B cell (primary cell): ENCODE measurements around the gene MCUB. TPM values are rescaled to one million over a fixed set of nuclear protein-coding genes. Genes with fewer than 3 reads are reported as not detected.
"Not testable (repeated sequence)": the region's sequence is repeated elsewhere in the genome, so short reads cannot be mapped to it uniquely, and the experiment has no call there.

Experiments
- ATAC-seq: fragments of 200-7000 bp; cut with Tn5 transposase; one replicate; pipeline ENCODE4 v1.10.0; 2021; ENCODE audit warnings: low read depth, mild to moderate bottlenecking, moderate number of reproducible peaks, moderate library complexity
- CTCF ChIA-PET: fragments of 350-600 bp; sonication (Branson Sonifier 250); formaldehyde crosslinking; loops from one replicate; lab custom pipeline; 2021; ENCODE audit warnings: antibody characterized with exemption, inconsistent platforms; lab: Charles Lee
- POLR2A ChIA-PET: fragments of 350-600 bp; sonication (Branson Sonifier 250); formaldehyde crosslinking; loops from one replicate; lab custom pipeline; 2021; ENCODE audit warnings: antibody characterized with exemption; lab: Charles Lee
- DNase-seq: peaks from one replicate; pipeline ENCODE4 v3.0.0; 2013
- H2AFZ ChIP-seq: 2 replicates; pipeline ENCODE4 v1.6.1; 2012; ENCODE audit warnings: mild to moderate bottlenecking, low read depth, low read length; ENCODE audit not compliant: insufficient read depth, poor library complexity, severe bottlenecking
- H3K27ac ChIP-seq, 2 donors: 1 replicate in 1 of 2; 2 replicates in 1 of 2; pipeline ENCODE4 v1.5.1; 2012 to 2013; ENCODE audit warnings: low read length in 2 of 2, mild to moderate bottlenecking in 2 of 2, moderate library complexity in 1 of 2
- H3K27me3 ChIP-seq, 4 experiments: fragments of 200-600 bp in 1 of 4; sonication (generic) in 1 of 4; replicated peaks in 1 of 4; 1 replicate in 2 of 4; 2 replicates in 2 of 4; pipeline versions ENCODE4 v1.6.1 to v1.7.0; 2013 to 2016; ENCODE audit warnings: low read length in 3 of 4, mild to moderate bottlenecking in 2 of 4, mixed read lengths in 1 of 4, moderate library complexity in 1 of 4; ENCODE audit not compliant: insufficient read depth in 4 of 4, control insufficient read depth in 3 of 4; ENCODE audit errors: control extremely low read depth in 1 of 4
- H3K36me3 ChIP-seq, 2 experiments: replicated peaks in 1 of 2; 1 replicate in 1 of 2; 2 replicates in 1 of 2; pipeline versions ENCODE4 v1.6.1 to v1.7.1; 2013; ENCODE audit warnings: low read length in 1 of 2; ENCODE audit not compliant: insufficient read depth in 2 of 2, control insufficient read depth in 1 of 2; ENCODE audit errors: control extremely low read depth in 1 of 2, extremely low read depth in 1 of 2
- H3K4me1 ChIP-seq, 2 donors: fragments of 200-600 bp in 1 of 2; sonication (generic) in 1 of 2; 1 replicate in 1 of 2; 2 replicates in 1 of 2; pipeline versions ENCODE4 v1.5.1 to v1.6.1; 2013 to 2017; ENCODE audit warnings: low read length in 2 of 2; ENCODE audit not compliant: control insufficient read depth in 2 of 2, insufficient read depth in 2 of 2
- H3K4me2 ChIP-seq: replicated peaks from 2 replicates; pipeline ENCODE3; 2012; ENCODE audit warnings: mild to moderate bottlenecking, low read depth, low read length; ENCODE audit not compliant: poor library complexity, severe bottlenecking
- H3K4me3 ChIP-seq, 5 experiments: fragments of 200-600 bp in 1 of 5; sonication (generic) in 1 of 5; 1 replicate in 3 of 5; 2 replicates in 2 of 5; pipeline versions ENCODE4 v1.5.1 to v1.7.0; 2011 to 2016; ENCODE audit warnings: low read length in 4 of 5, mild to moderate bottlenecking in 4 of 5, low read depth in 2 of 5, control low read depth in 1 of 5, moderate library complexity in 1 of 5; ENCODE audit not compliant: insufficient read depth in 1 of 5; ENCODE audit errors: control extremely low read depth in 1 of 5, extremely low read depth in 1 of 5
- H3K79me2 ChIP-seq: fragments of 200-600 bp; sonication (generic); one replicate; pipeline ENCODE4 v1.6.0; 2016; ENCODE audit warnings: low read length; ENCODE audit not compliant: control insufficient read depth, insufficient read depth
- H3K9ac ChIP-seq: fragments of 200-600 bp; sonication (generic); 2 replicates; pipeline ENCODE4 v1.6.1; 2017; ENCODE audit warnings: mild to moderate bottlenecking, low read length, moderate library complexity
- H3K9me3 ChIP-seq, 3 donors: one replicate each; pipeline versions ENCODE4 v1.6.1 to v1.7.1; 2013; ENCODE audit warnings: low read length in 2 of 3; ENCODE audit not compliant: control insufficient read depth in 2 of 3, insufficient read depth in 1 of 3; ENCODE audit errors: control extremely low read depth in 1 of 3
- H4K20me1 ChIP-seq: 2 replicates; pipeline ENCODE4 v1.6.0; 2012; ENCODE audit warnings: mild to moderate bottlenecking, low read length; ENCODE audit not compliant: insufficient read depth, control insufficient read depth, poor library complexity, severe bottlenecking
- H3K27ac Mint-ChIP-seq: one replicate; pipeline ENCODE4 v1.8.0; 2021; ENCODE audit warnings: mixed read lengths
- H3K27me3 Mint-ChIP-seq: one replicate; pipeline ENCODE4 v1.8.0; 2021; ENCODE audit warnings: mixed read lengths
- H3K4me1 Mint-ChIP-seq: one replicate; pipeline ENCODE4 v1.8.0; 2021; ENCODE audit warnings: mixed read lengths
- H3K4me3 Mint-ChIP-seq: one replicate; pipeline ENCODE4 v1.8.0; 2021; ENCODE audit warnings: mixed read lengths
- H3K9me3 Mint-ChIP-seq: one replicate; pipeline ENCODE4 v1.8.0; 2022; ENCODE audit warnings: mixed read lengths; ENCODE audit not compliant: insufficient read depth
- CTCF ChIP-seq: fragments of 200-600 bp; IDR thresholded peaks from one replicate; pipeline ENCODE4 v1.8.0; 2022; ENCODE audit warnings: antibody characterized with exemption, mild to moderate bottlenecking
- EZH2 ChIP-seq: IDR thresholded peaks from 2 replicates; pipeline ENCODE4 v1.6.1; 2012; ENCODE audit warnings: borderline replicate concordance, low read depth, mild to moderate bottlenecking, moderate library complexity, low read length; ENCODE audit not compliant: insufficient read depth, poor library complexity, severe bottlenecking
- WGBS: methylation state at CpG from one replicate; pipeline ENCODE4 v1.1.5; 2013; ENCODE audit warnings: missing lambda C conversion rate; ENCODE audit not compliant: insufficient coverage; 5-methylcytosine and 5-hydroxymethylcytosine counted together
- intact Hi-C: fragments of 100-400 bp; cut with micrococcal nuclease; formaldehyde crosslinking; loops from one replicate; pipeline ENCODE4 v1.10.0; 2022
- polyA plus RNA-seq: library from polyadenylated mRNA; depleted of rRNA; stranded (reverse); fragments of >200 nt; gene quantifications from 2 replicates; pipeline ENCODE4 v1.2.3, GENCODE V29; 2012
- total RNA-seq, 2 donors: library from RNA; stranded (reverse); fragments of 120-200 nt in 1 of 2; gene quantifications; 1 replicate in 1 of 2; 2 replicates in 1 of 2; pipeline versions ENCODE4 v1.2.3 to v1.2.4, GENCODE V29; 2013 to 2022

Gene MCUB
- total and polyA plus RNA-seq, 2 donors (not counting 1 experiment from before 2014, with no cell fraction given), result 59.3 to 114 TPM

DNA sequence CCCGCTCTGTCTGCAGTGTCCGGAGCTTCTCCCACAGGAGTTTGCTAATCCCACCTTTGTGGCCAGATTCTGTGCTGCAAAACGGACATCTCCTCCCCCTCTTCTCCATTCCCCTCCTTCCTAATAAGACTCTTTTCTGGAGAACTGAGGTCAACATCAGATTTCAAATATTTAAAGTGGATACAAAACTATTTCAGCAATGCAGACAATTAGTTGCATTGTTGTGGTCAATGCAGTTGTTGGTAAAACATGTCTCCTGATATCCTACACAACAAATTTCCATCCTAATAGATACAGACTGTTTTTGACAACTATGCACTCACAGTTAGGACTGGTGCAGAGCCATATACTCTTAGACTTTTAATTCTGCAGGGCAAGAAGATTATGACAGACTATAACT, 5.1 kb upstream of the MCUB start:
- Mint-ChIP-seq H3K27ac (no peak overlapping the region), H3K9me3 (no peaks in the 10 kb centered on the region), H3K4me1 (peaks cover 14% of the 10 kb centered on the region), H3K4me3 (no peak overlapping the region), H3K27me3 (no peaks in the 10 kb centered on the region)
- WGBS, result 100% methylated on average over 2 of the region's 3 CpGs
- Histone ChIP-seq H3K4me3 (no peak overlapping the region), H3K79me2 (peaks cover 6% of the 10 kb centered on the region), H2AFZ (no peak overlapping the region), H3K36me3 (no peaks in the 10 kb centered on the region), H4K20me1 (no peaks in the 10 kb centered on the region), H3K27me3 (no peaks in the 10 kb centered on the region), H3K9ac (no peak overlapping the region), H3K4me2 (no peak overlapping the region), H3K27ac (no peak overlapping the region), H3K4me1 (peaks cover 0 to 6% of the 10 kb centered on the region in 2 donors), H3K9me3 (peaks cover 0 to 14% (median 0%) of the 10 kb centered on the region in 3 donors)
- no peak for TF ChIP-seq EZH2
- no peak for TF ChIP-seq CTCF
- CTCF ChIA-PET, result interaction anchor here (0.5 kb wide), 1 partner anchor 873 kb away, joined by 3 read pairs; no protein-coding TSS in a partner anchor
- intact Hi-C loops, result no loop called here
- POLR2A ChIA-PET, result no interaction called here
- DNase-seq (no peak), ATAC-seq (no peak)

- DNase-seq, result no peak
- peaks cover 28% of the 10 kb centered on the region for H3K4me1 Mint-ChIP-seq
- no peak overlapping the region for H2AFZ ChIP-seq
- ChIA-PET POLR2A (no interaction called here), CTCF (interaction anchor here (1.4 kb wide), 1 partner anchor 124 kb away, joined by 8 read pairs; the partner anchor contains the start of gene SEC24B)
- no peak overlapping the region for H3K27ac ChIP-seq
- no peak overlapping the region for H3K4me3 ChIP-seq
- H3K4me1 ChIP-seq, result peaks cover 12 to 13% of the 10 kb centered on the region in 2 donors
- intact Hi-C loops, result no loop called here
- no peaks in the 10 kb centered on the region for H3K36me3 ChIP-seq
- H3K27ac Mint-ChIP-seq, result no peak overlapping the region
- TF ChIP-seq EZH2 (no peak), CTCF (no peak)
- no peak overlapping the region for H3K4me3 Mint-ChIP-seq
- H3K9ac ChIP-seq, result no peak overlapping the region
- no peak overlapping the region for H3K4me2 ChIP-seq
- no peaks in the 10 kb centered on the region for H3K27me3 Mint-ChIP-seq
- peaks cover 13% of the 10 kb centered on the region for H4K20me1 ChIP-seq
- 98% methylated on average over 28 of the region's 28 CpGs for WGBS
- H3K9me3 ChIP-seq, result peaks cover 0 to 14% (median 0%) of the 10 kb centered on the region in 3 donors
- peaks cover 27% of the 10 kb centered on the region for H3K79me2 ChIP-seq
- H3K9me3 Mint-ChIP-seq, result no peaks in the 10 kb centered on the region
- ATAC-seq, result no peak
- H3K27me3 ChIP-seq, result no peaks in the 10 kb centered on the region
These were observed 2.6 kb upstream of the MCUB start for GRCh38 chr4:109557433-109557832.

- peak overlapping the region; percentile 44 for H3K27ac Mint-ChIP-seq
- H3K27ac ChIP-seq, DNase-seq, H3K36me3 ChIP-seq, H3K4me3 ChIP-seq, ATAC-seq, POLR2A ChIA-PET, H3K9me3 Mint-ChIP-seq, H3K27me3 ChIP-seq, H3K9ac ChIP-seq, H2AFZ ChIP-seq, intact Hi-C loops, H3K4me2 ChIP-seq, H3K27me3 Mint-ChIP-seq: not testable (repeated sequence)
- CTCF ChIA-PET, result interaction anchor here (1.4 kb wide), 1 partner anchor 125 kb away, joined by 8 read pairs; the partner anchor contains the start of gene SEC24B
- H3K4me1 Mint-ChIP-seq, result peaks cover 35% of the 10 kb centered on the region
- H3K4me3 Mint-ChIP-seq, result peak overlapping the region; percentile 62
- peaks cover 20% of the 10 kb centered on the region for H4K20me1 ChIP-seq
- H3K4me1 ChIP-seq, result peaks cover 16 to 19% of the 10 kb centered on the region in 2 donors
- peaks cover 0 to 14% (median 0%) of the 10 kb centered on the region in 3 donors for H3K9me3 ChIP-seq
- WGBS, result 93% methylated on average over 5 of the region's 6 CpGs
- peaks cover 33% of the 10 kb centered on the region for H3K79me2 ChIP-seq
These were observed 2.0 kb upstream of the MCUB start for GRCh38 chr4:109558095-109558494.
